PC-3 (cell line): ENCODE results near the gene HERPUD1. TPM values are rescaled to one million over a fixed set of nuclear protein-coding genes. Genes with fewer than 3 reads are reported as not detected.

Experiments used
- ATAC-seq: fragments of 200-7000 bp; cut with Tn5 transposase; 2 replicates; pipeline ENCODE4 v1.9.1; 2020; ENCODE audit warnings: mild to moderate bottlenecking, moderate library complexity
- BruUV-seq: library from RNA; stranded (reverse); fragments of 400-500 nt; replicated peaks from 2 replicates; lab custom pipeline; 2021; lab: Mats Ljungman, UMichigan
- CTCF ChIA-PET: fragments of 300-600 bp; sonication (Branson Sonifier 250); formaldehyde crosslinking; loops from one replicate; lab custom pipeline; 2022; ENCODE audit warnings: antibody characterized with exemption; lab: Charles Lee
- POLR2A ChIA-PET: fragments of 300-600 bp; sonication (Branson Sonifier 250); formaldehyde crosslinking; loops from one replicate; lab custom pipeline; 2022; ENCODE audit warnings: antibody characterized with exemption; ENCODE audit not compliant: unreplicated experiment; lab: Charles Lee
- DNase-seq: peaks from one replicate; pipeline ENCODE4 v3.0.0-alpha.2; 2015
- H2AFZ ChIP-seq: fragments of 300-600 bp; sonication (generic); 2 replicates; pipeline ENCODE4 v1.6.0; 2016; ENCODE audit warnings: antibody characterized with exemption, low read length
- H3F3A ChIP-seq: fragments of 300-600 bp; sonication (generic); one replicate; pipeline ENCODE4 v1.6.0; 2017; ENCODE audit warnings: antibody characterized with exemption, low read length, control low read depth, mild to moderate bottlenecking; ENCODE audit not compliant: unreplicated experiment
- H3K27ac ChIP-seq: fragments of 300-600 bp; sonication (generic); 2 replicates; pipeline ENCODE4 v1.5.1; 2016; ENCODE audit warnings: mild to moderate bottlenecking, low read length
- H3K27me3 ChIP-seq: fragments of 300-600 bp; sonication (generic); 2 replicates; pipeline ENCODE4 v1.6.1; 2016; ENCODE audit warnings: low read length, mixed read lengths
- H3K36me3 ChIP-seq: fragments of 300-600 bp; sonication (generic); 2 replicates; pipeline ENCODE4 v1.6.1; 2016; ENCODE audit warnings: low read depth, mixed run types, low read length, mixed read lengths
- H3K4me1 ChIP-seq: fragments of 300-600 bp; sonication (generic); 2 replicates; pipeline ENCODE4 v1.5.1; 2016; ENCODE audit warnings: low read length; ENCODE audit not compliant: insufficient read depth
- H3K4me2 ChIP-seq: fragments of 300-600 bp; sonication (generic); 2 replicates; pipeline ENCODE4 v1.6.0; 2016; ENCODE audit warnings: low read length
- H3K4me3 ChIP-seq: fragments of 300-600 bp; sonication (generic); 2 replicates; pipeline ENCODE4 v1.5.1; 2016; ENCODE audit warnings: mild to moderate bottlenecking, low read length, mixed read lengths
- H3K79me2 ChIP-seq: fragments of 300-600 bp; sonication (generic); 2 replicates; pipeline ENCODE4 v1.6.1; 2017; ENCODE audit warnings: low read length, mixed read lengths
- H3K9ac ChIP-seq: fragments of 300-600 bp; sonication (generic); 2 replicates; pipeline ENCODE4 v1.6.0; 2016; ENCODE audit warnings: mild to moderate bottlenecking, low read length
- H3K9me2 ChIP-seq: fragments of 300-600 bp; sonication (generic); replicated peaks from 2 replicates; pipeline ENCODE4 v1.6.1; 2016; ENCODE audit warnings: mixed run types, low read length, mixed read lengths
- H3K9me3 ChIP-seq: fragments of 300-600 bp; sonication (generic); 2 replicates; pipeline ENCODE4 v1.6.1; 2016; ENCODE audit warnings: low read length, mixed read lengths
- H4K20me1 ChIP-seq: fragments of 300-600 bp; sonication (generic); 2 replicates; pipeline ENCODE4 v1.6.1; 2016; ENCODE audit warnings: low read length, mixed read lengths
- CTCF ChIP-seq: fragments of 300-600 bp; sonication (generic); conservative IDR thresholded peaks from 2 replicates; pipeline ENCODE4 v1.5.1; 2017; ENCODE audit warnings: antibody characterized with exemption, low read depth, mild to moderate bottlenecking, low read length
- EZH2 ChIP-seq: fragments of 300-600 bp; sonication (generic); IDR thresholded peaks from one replicate; pipeline ENCODE4 v1.6.1; 2017; ENCODE audit warnings: antibody characterized with exemption, mild to moderate bottlenecking, low read length; ENCODE audit not compliant: unreplicated experiment
- EZH2phosphoT487 ChIP-seq: fragments of 300-600 bp; sonication (generic); IDR thresholded peaks from 2 replicates; pipeline ENCODE4 v1.6.1; 2018; ENCODE audit warnings: mild to moderate bottlenecking, antibody characterized with exemption, low read length, borderline replicate concordance
- intact Hi-C: fragments of 100-400 bp; cut with micrococcal nuclease; formaldehyde crosslinking; loops from 2 replicates; pipeline ENCODE4 v1.9.0; 2023
- total RNA-seq: library from RNA; depleted of rRNA; stranded (reverse); fragments of >200 nt; gene quantifications from 2 replicates; pipeline ENCODE4 v1.2.3, GENCODE V29; 2014

HERPUD1 gene
- total RNA-seq, 1 experiment from 2014 or later = 54.9 TPM

GRCh38 chr16:56931271-56931891 is 561 bp upstream of the HERPUD1 start:
- Histone ChIP-seq H3K27ac (peak overlapping the region; percentile 66), H4K20me1 (peaks cover 37% of the 10 kb centered on the region), H2AFZ (peak overlapping the region; percentile 84), H3K4me3 (peak overlapping the region; percentile 95), H3F3A (no peaks in the 10 kb centered on the region), H3K4me2 (peak overlapping the region; percentile 82), H3K27me3 (no peaks in the 10 kb centered on the region), H3K4me1 (peaks cover 18% of the 10 kb centered on the region), H3K9ac (peak overlapping the region; percentile 96), H3K9me2 (no peaks in the 10 kb centered on the region), H3K9me3 (no peaks in the 10 kb centered on the region), H3K36me3 (peaks cover 16% of the 10 kb centered on the region), H3K79me2 (peaks cover 43% of the 10 kb centered on the region)
- ChIA-PET CTCF (no interaction called here), POLR2A (interaction anchor here (0.6 kb wide), 1 partner anchor 14 kb away, joined by 5 read pairs; no protein-coding TSS in a partner anchor)
- BruUV-seq = TSS peak; percentile 94
- no peak for DNase-seq
- TF ChIP-seq EZH2 (no peak), CTCF (no peak), EZH2phosphoT487 (no peak)
- ATAC-seq = no peak
- intact Hi-C loops = no loop called here

- Histone ChIP-seq H3K4me3 (peak overlapping the region; percentile 95), H3K9me2 (no peaks in the 10 kb centered on the region), H3K36me3 (peaks cover 32% of the 10 kb centered on the region), H3K27ac (peak overlapping the region; percentile 38), H3K27me3 (no peaks in the 10 kb centered on the region), H3K9me3 (no peaks in the 10 kb centered on the region), H4K20me1 (peaks cover 43% of the 10 kb centered on the region), H2AFZ (no peak overlapping the region), H3K4me1 (peaks cover 18% of the 10 kb centered on the region), H3K4me2 (peak overlapping the region; percentile 95), H3F3A (no peaks in the 10 kb centered on the region), H3K9ac (peak overlapping the region; percentile 96), H3K79me2 (peaks cover 43% of the 10 kb centered on the region)
- CTCF ChIA-PET = no interaction called here
- peak; percentile 44 for ATAC-seq
- POLR2A ChIA-PET = no interaction called here
- BruUV-seq = TSS peak; percentile 24
- intact Hi-C loops = no loop called here
- peak; percentile 53 for DNase-seq
- TF ChIP-seq CTCF = no peak
- no peak for TF ChIP-seq EZH2
- no peak for TF ChIP-seq EZH2phosphoT487
Observed at GRCh38 chr16:56932721-56933619, 1.0 kb downstream of the HERPUD1 start.
